ENCODE measurements around the gene ESPNL. TPM values are rescaled to one million over a fixed set of nuclear protein-coding genes. Genes with fewer than 3 reads are reported as not detected.

Gene ESPNL
- total RNA-seq, 1 donor from 2014 or later: not detected

DNA sequence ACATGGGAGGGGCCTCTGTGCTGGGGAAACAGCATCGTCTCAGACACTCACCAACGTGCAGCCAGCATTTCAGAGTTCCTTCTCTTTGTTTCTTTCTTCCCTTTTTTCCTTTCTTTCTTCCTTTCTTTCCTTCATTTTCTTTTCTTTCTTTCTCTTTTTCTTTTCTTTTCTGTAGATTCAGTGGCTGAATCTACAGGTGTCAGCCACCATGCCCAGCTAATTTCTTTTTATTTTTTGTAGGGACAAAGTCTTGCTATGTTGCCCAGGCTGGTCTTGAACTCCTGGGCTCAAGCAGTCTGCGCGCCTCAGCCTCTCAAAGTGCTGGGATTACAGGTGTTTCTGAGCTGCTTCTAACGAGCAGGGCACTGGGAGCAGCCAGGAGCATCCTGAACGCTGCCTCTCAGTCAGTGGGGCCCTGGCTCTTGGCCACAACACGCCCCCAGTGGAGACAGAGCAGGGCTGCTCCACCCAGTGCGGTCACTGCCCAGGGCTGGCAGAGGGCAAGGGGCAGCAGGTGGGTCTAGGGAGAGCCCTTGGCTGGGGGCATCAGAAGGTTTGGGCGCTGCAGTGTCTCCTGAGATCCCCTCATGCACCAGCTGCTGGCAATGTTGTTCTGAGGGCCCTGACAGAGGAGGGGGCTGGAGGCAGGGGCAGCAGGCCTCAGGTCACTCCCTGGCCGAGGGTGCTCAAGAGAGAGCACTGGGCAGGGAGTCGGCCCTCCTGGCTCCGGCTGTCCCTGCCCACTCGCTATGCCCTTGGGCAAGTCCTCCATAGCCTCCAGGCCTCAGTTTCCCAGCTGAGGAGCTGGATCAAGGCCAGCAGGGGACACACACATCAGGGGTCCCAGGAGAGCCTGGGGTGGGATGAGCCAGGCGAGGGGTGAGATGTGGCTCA is 33.6 kb downstream of the ESPNL start:
- intact Hi-C loops (cut with DNase I): loop anchor here (10.0 kb wide), 1 partner anchor 169 kb away; the partner anchor contains the start of gene UBE2F
- DNase-seq (ENCODE audit: missing footprints) (peak; percentile 54), ATAC-seq (no peak)

GRCh38 chr2:238134393-238134785 is 34.2 kb downstream of the ESPNL start:
- intact Hi-C loops (cut with DNase I): loop anchor here (10.0 kb wide), 1 partner anchor 170 kb away; the partner anchor contains the start of gene UBE2F
- ATAC-seq: no peak
- DNase-seq (ENCODE audit: missing footprints): peak; percentile 49

GRCh38 chr2:238135601-238136150 is 35.5 kb downstream of the ESPNL start:
- intact Hi-C loops (cut with DNase I): loop anchor here (10.0 kb wide), 1 partner anchor 171 kb away; the partner anchor contains the start of gene UBE2F
- ATAC-seq (no peak), DNase-seq (ENCODE audit: missing footprints) (no peak)

GRCh38 chr2:238136820-238137537 is 36.8 kb downstream of the ESPNL start:
- DNase-seq (ENCODE audit: missing footprints): peak; percentile 80
- intact Hi-C loops (cut with DNase I): loop anchor here (10.0 kb wide), 1 partner anchor 172 kb away; the partner anchor contains the start of gene UBE2F
- ATAC-seq: peak; percentile 18

DNA sequence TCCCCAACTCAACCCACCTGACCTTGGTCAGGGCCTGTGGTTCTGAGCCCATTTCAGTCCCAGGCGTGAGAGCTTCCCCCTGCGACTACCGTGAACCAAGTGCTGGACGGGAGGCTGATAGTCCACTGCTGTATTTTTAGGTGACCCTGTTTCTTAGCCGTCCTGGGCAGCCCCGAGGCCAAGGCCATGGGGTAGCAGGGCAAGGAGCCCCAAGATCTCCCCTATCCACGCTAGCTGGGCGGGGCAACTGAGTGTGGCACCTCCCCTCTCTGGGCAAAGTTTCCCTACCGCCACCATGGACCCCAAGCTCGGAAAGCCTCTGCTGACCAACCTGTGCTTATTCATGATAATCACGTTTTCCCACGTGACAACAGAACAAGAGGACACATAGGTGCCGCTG is 37.7 kb downstream of the ESPNL start:
- intact Hi-C loops (cut with DNase I): loop anchor here (2.0 to 10.0 kb wide), 2 partner anchors 173 to 279 kb away; partner anchors contain the start of genes RAMP1 and UBE2F
- no peak for ATAC-seq
- DNase-seq (ENCODE audit: missing footprints): peak; percentile 58

GRCh38 chr2:238138331-238139195 is 38.4 kb downstream of the ESPNL start, which contains the start of gene KLHL30:
Gene KLHL30 (plus strand): TSS chr2:238138668. CDS start chr2:238140755, 2,087 bp downstream.
- intact Hi-C loops (cut with DNase I): loop anchor here (1.0 to 10.0 kb wide), 3 partner anchors 78 to 280 kb away; partner anchors contain the start of genes RAMP1 and UBE2F
- peak; percentile 88 for ATAC-seq
- peak; percentile 86 for DNase-seq (ENCODE audit: missing footprints)

DNA sequence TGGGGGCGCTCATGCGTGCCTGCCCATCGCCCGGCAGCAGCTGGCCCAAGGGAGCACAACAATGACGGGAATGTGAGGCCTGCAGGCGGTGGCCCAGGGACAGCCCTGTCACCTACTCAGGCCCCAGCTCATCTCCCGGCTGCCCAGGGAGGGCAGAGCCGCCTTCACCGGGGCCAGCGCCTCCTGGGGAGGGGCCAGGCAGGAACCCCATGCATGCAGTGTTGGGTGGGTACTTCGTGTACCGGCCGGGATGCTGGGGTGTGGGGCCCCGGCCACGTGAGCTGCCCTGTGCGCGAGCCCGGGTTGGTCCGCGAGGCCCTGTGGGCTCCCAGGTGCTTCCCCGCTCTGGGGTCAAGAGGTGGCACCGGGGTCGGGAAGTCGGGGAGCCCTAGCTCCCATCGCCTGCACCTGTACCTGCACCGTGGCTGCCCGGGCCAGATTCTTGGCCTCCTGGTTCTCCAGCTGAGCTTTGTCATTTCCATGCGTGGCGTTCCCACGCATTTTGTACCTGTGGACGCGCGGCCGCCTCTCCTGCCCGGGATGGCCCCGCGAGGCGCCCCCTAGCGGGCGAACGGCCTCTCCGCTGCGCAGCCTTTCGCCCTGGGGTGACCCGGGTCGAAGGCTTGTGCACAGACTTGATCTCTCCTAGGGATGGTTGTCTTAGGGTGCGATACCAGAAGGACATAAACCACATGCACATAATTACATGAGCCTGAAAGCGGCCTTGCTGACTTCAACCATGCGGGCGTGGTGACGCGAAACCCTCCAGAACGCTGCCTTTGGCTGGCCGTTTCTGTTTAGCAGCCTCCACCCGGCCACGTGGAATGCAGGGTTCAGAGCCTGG is 39.3 kb downstream of the ESPNL start:
- ATAC-seq (peak; percentile 63), DNase-seq (ENCODE audit: missing footprints) (peak; percentile 53)
- intact Hi-C loops (cut with DNase I): loop anchor here (1.0 to 10.0 kb wide), 3 partner anchors 79 to 281 kb away; partner anchors contain the start of genes RAMP1 and UBE2F

GRCh38 chr2:238140040-238140439 is 39.9 kb downstream of the ESPNL start:
- intact Hi-C loops (cut with DNase I): no loop called here
- ATAC-seq (no peak), DNase-seq (ENCODE audit: missing footprints) (no peak)

DNA sequence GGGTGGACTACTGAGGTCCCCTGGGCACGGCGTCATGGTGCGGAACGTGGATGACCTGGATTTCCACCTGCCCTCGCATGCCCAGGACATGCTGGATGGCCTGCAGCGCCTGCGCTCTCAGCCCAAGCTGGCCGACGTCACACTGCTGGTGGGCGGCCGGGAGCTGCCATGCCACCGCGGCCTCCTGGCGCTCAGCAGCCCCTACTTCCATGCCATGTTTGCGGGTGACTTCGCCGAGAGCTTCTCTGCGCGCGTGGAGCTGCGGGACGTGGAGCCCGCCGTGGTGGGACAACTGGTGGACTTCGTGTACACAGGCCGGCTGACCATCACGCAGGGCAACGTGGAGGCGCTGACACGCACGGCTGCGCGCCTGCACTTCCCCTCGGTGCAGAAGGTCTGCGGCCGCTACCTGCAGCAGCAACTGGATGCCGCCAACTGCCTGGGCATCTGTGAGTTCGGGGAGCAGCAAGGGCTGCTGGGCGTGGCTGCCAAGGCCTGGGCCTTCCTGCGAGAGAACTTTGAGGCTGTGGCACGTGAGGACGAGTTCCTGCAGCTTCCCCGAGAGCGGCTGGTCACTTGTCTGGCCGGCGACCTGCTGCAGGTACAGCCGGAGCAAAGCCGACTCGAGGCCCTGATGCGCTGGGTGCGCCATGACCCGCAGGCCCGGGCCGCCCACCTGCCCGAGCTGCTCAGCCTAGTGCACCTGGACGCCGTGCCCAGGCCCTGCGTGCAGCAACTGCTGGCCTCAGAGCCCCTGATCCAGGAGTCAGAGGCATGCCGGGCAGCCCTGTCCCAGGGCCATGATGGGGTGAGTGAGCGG is 40.8 kb downstream of the ESPNL start:
- no peak for ATAC-seq
- peak; percentile 62 for DNase-seq (ENCODE audit: missing footprints)
- intact Hi-C loops (cut with DNase I): no loop called here

DNA sequence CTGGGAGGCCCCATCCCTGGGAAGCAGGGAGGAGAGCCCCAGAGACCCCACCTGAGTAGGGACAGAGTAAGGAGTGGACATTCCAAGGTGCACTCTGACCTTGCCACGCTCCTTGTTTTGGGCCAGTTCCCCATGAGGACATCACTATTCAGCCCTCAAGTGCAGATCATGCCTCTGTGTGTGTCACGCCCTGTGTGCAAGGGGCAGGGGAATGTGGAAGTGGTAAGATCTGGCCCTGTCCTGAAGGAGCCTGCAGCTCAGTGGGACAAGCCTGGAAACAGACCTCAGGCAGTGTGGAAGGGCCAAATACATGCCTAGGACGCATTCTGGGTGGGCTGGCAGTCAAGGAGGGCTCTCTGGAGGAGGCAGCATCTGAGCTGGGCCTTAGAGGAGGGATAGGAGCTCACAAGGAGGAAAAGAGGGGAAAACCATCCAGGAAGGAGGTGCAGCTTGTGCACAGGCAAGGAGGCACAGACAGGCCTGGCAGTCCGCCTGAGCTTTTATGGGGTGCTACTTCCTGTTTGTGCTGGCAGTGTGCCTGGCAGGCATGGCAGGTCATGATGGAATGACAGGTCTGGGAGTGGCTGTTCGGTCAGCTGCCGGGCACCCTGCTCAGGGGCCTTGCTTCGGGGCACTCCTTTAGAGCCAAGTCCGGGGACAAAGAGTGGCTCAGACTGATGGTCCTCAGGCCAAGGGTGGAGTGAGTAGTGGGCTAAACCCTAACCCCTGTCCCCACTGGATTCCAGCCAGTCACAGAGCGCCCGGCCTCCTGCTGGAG is 41.6 kb downstream of the ESPNL start:
- no peak for ATAC-seq
- DNase-seq (ENCODE audit: missing footprints): peak; percentile 68
- intact Hi-C loops (cut with DNase I): no loop called here

GRCh38 chr2:238142382-238143205 is 42.5 kb downstream of the ESPNL start:
- intact Hi-C loops (cut with DNase I): no loop called here
- ATAC-seq (no peak), DNase-seq (ENCODE audit: missing footprints) (peak; percentile 73)

DNA sequence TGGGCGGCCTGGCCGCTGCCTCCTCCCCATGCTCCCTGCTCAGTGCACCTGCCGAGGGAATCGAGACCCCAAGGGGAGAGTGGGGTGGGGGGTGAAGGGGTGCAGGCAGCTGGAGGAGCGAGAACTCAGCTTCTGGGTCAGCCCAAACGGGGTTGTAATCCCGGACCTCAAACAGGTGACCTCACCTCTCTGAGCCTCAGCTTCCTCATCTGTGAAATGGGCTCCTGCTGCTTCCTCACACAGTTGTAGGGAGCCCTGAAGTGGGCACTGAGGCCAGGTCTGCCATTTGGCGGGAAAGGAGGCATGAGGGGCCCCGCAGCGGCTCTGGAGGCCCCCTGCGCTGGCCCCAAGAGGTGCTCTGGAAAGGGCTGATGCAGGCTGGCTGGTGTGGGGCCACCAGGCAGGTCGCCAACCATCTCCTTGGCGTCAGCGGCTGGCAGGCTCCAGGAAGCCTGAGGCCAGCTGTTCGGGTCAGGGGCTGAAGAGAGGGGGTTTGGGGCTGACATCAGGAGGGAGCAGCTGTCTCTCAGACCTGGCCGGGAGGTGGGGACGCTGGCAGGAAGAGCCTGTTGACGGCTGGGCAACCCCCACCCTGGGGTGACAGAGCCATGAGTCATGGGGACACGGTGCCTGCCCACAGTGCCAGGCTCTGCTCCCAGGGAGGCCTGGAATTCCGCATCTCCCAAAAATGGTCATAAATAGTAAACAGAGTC is 43.3 kb downstream of the ESPNL start:
- ATAC-seq (peak; percentile 43), DNase-seq (ENCODE audit: missing footprints) (no peak)
- intact Hi-C loops (cut with DNase I): no loop called here

DNA sequence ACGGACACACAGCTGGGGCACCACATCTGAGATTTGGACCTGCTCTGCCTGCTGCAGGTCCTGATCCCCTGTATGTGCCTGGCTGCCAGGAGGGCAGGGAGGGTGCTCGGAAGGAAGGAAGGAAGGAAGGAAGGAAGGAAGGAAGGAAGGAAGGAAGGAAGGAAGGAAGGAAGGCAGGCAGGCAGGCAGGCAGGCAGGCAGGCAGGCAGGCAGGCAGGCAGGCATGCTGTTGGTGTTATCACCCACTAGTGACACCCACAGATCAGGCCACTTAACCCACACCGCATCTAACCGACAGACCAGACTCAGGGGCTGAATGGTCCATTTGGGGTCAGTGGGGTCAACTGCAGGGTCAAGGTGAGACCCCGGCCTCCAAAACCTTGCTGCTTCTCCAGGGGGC is 44.1 kb downstream of the ESPNL start:
- intact Hi-C loops (cut with DNase I): no loop called here
- ATAC-seq: no peak

GRCh38 chr2:238145046-238145445 is 44.9 kb downstream of the ESPNL start:
- ATAC-seq (no peak), DNase-seq (ENCODE audit: missing footprints) (no peak)
- intact Hi-C loops (cut with DNase I): no loop called here

More for the DNA sequence above, 44.1 kb downstream of the ESPNL start:
- DNase-seq (ENCODE audit: missing footprints): no peak

Measured in Right ventricle myocardium inferior (tissue), 1 donor.